Neural cell (in vitro differentiated cells): ENCODE data around the gene SF3B4. TPM values are rescaled to one million over a fixed set of nuclear protein-coding genes. Genes with fewer than 3 reads are reported as not detected.

Source experiments
- H2AFZ ChIP-seq: fragments of 200-600, 300-800 bp; sonication (generic), shearing (Covaris generic); 2 replicates; pipeline ENCODE4 v1.6.0; 2014; ENCODE audit warnings: low read depth, mild to moderate bottlenecking, antibody characterized with exemption, low read length, moderate library complexity
- H3F3A ChIP-seq: fragments of 200-600 bp; shearing (Covaris generic); 2 replicates; pipeline ENCODE4 v1.6.1; 2016; ENCODE audit warnings: mild to moderate bottlenecking, moderate library complexity, mixed read lengths, antibody characterized with exemption, low read length; ENCODE audit not compliant: insufficient read depth, poor library complexity, severe bottlenecking
- H3K27ac ChIP-seq: fragments of 200-600, 300-800 bp; sonication (generic), shearing (Covaris generic); 2 replicates; pipeline ENCODE4 v1.5.1; 2014; ENCODE audit warnings: mild to moderate bottlenecking, low read length, moderate library complexity
- H3K27me3 ChIP-seq: fragments of 300-800, 200-600 bp; sonication (generic), shearing (Covaris generic); 2 replicates; pipeline ENCODE4 v1.6.0; 2014; ENCODE audit warnings: mild to moderate bottlenecking, low read depth, low read length, moderate library complexity; ENCODE audit not compliant: insufficient read depth
- H3K36me3 ChIP-seq: fragments of 300-800, 200-600 bp; sonication (generic), shearing (Covaris generic); 2 replicates; pipeline ENCODE4 v1.5.1; 2014; ENCODE audit warnings: mild to moderate bottlenecking, antibody characterized with exemption, low read length, moderate library complexity; ENCODE audit not compliant: insufficient read depth
- H3K4me2 ChIP-seq: fragments of 300-800, 200-600 bp; sonication (generic), shearing (Covaris generic); 2 replicates; pipeline ENCODE4 v1.6.0; 2014; ENCODE audit warnings: mild to moderate bottlenecking, low read length
- H3K4me3 ChIP-seq: fragments of 300-800, 200-600 bp; sonication (generic), shearing (Covaris generic); 2 replicates; pipeline ENCODE4 v1.5.1; 2014; ENCODE audit warnings: mild to moderate bottlenecking, low read length, moderate library complexity
- H3K79me2 ChIP-seq: fragments of 200-600 bp; shearing (Covaris generic); replicated peaks from 2 replicates; pipeline ENCODE4 v1.6.0; 2014; ENCODE audit warnings: mild to moderate bottlenecking, low read length, moderate library complexity; ENCODE audit not compliant: insufficient read depth
- H3K9ac ChIP-seq: fragments of 300-800, 200-600 bp; sonication (generic), shearing (Covaris generic); 2 replicates; pipeline ENCODE4 v1.6.1; 2016; ENCODE audit warnings: mild to moderate bottlenecking, low read length, mixed read lengths
- H3K9me2 ChIP-seq: fragments of 200-600 bp; shearing (Covaris generic); 2 replicates; pipeline ENCODE4 v1.6.1; 2016; ENCODE audit warnings: mild to moderate bottlenecking, low read length, mixed read lengths; ENCODE audit not compliant: insufficient read depth
- H3K9me3 ChIP-seq: fragments of 200-600, 300-800 bp; sonication (generic), shearing (Covaris generic); 2 replicates; pipeline ENCODE4 v1.6.1; 2016; ENCODE audit warnings: mild to moderate bottlenecking, mixed run types, low read length, moderate library complexity, mixed read lengths
- H4K20me1 ChIP-seq: fragments of 200-600 bp; shearing (Covaris generic); 2 replicates; pipeline ENCODE4 v1.6.1; 2016; ENCODE audit warnings: mild to moderate bottlenecking, mixed run types; ENCODE audit not compliant: insufficient read depth
- EP300 ChIP-seq: fragments of 450-650 bp; conservative IDR thresholded peaks from 2 replicates; pipeline ENCODE4 v1.6.1; 2014; ENCODE audit warnings: antibody characterized with exemption, mild to moderate bottlenecking, moderate library complexity; ENCODE audit not compliant: poor library complexity, severe bottlenecking
- EZH2 ChIP-seq: fragments of 200-600, 300-800 bp; shearing (Covaris generic), sonication (generic); IDR thresholded peaks from 2 replicates; pipeline ENCODE4 v1.6.1; 2014; ENCODE audit warnings: antibody characterized with exemption, low read length, borderline replicate concordance, mild to moderate bottlenecking; ENCODE audit not compliant: insufficient read depth, poor library complexity, severe bottlenecking
- MXI1 ChIP-seq: fragments of 450-650 bp; conservative IDR thresholded peaks from 2 replicates; pipeline ENCODE4 v1.6.1; 2014; ENCODE audit warnings: antibody characterized with exemption, mild to moderate bottlenecking; ENCODE audit not compliant: poor library complexity, severe bottlenecking
- POLR2AphosphoS5 ChIP-seq: IDR thresholded peaks from 2 replicates; pipeline ENCODE4 v1.6.1; 2012
- RAD21 ChIP-seq: fragments of 450-650 bp; conservative IDR thresholded peaks from 2 replicates; pipeline ENCODE4 v1.6.1; 2014; ENCODE audit warnings: antibody characterized with exemption, mild to moderate bottlenecking, moderate library complexity
- SMC3 ChIP-seq: fragments of 450-650 bp; conservative IDR thresholded peaks from 2 replicates; pipeline ENCODE4 v1.6.1; 2014; ENCODE audit warnings: antibody characterized with exemption, mild to moderate bottlenecking, moderate library complexity; ENCODE audit not compliant: poor library complexity
- TAF1 ChIP-seq: IDR thresholded peaks from 2 replicates; pipeline ENCODE4 v1.6.1; 2012; ENCODE audit warnings: low read depth
- polyA plus RNA-seq: library from polyadenylated mRNA; depleted of rRNA; stranded (reverse); fragments of >200 nt; gene quantifications from 2 replicates; pipeline ENCODE4 v1.2.3, GENCODE V29; 2014
- TF ChIP-seq, protein P1 (sequence below): fragments of 450-650 bp; IDR thresholded peaks from 2 replicates; pipeline ENCODE4 v1.5.1; 2014; ENCODE audit warnings: antibody characterized with exemption, mild to moderate bottlenecking, moderate library complexity; ENCODE audit not compliant: poor library complexity, severe bottlenecking
- TF ChIP-seq, protein P2 (sequence below): IDR thresholded peaks from 2 replicates; pipeline ENCODE4 v1.6.1; 2012; ENCODE audit warnings: borderline replicate concordance

Gene SF3B4
- polyA plus RNA-seq, 1 donor from 2014 or later = 14.1 TPM

DNA sequence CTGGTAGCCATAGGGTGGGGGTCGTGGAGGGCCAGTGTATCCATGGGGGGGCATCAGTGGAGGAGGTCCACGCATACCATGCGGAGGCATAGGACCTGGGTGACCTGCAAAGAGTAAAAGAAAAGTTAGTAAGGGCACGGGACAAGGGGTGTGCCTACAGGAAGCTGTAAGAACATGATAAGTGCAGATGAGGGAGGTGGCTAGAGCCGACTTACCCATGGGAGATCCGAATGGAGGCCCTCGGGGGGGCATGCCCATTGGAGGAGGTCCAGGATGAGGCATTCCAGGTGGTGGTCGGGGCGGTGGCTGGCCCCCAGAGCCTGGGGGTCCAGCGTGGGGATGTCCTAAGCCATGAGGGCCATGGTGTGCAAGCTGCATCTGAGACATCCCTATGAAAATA is 4.0 kb downstream of the SF3B4 start:
- H3F3A ChIP-seq = no peaks in the 10 kb centered on the region
- no peak overlapping the region for H3K4me2 ChIP-seq
- H3K27me3 ChIP-seq = no peaks in the 10 kb centered on the region
- TF ChIP-seq, protein P1, sequence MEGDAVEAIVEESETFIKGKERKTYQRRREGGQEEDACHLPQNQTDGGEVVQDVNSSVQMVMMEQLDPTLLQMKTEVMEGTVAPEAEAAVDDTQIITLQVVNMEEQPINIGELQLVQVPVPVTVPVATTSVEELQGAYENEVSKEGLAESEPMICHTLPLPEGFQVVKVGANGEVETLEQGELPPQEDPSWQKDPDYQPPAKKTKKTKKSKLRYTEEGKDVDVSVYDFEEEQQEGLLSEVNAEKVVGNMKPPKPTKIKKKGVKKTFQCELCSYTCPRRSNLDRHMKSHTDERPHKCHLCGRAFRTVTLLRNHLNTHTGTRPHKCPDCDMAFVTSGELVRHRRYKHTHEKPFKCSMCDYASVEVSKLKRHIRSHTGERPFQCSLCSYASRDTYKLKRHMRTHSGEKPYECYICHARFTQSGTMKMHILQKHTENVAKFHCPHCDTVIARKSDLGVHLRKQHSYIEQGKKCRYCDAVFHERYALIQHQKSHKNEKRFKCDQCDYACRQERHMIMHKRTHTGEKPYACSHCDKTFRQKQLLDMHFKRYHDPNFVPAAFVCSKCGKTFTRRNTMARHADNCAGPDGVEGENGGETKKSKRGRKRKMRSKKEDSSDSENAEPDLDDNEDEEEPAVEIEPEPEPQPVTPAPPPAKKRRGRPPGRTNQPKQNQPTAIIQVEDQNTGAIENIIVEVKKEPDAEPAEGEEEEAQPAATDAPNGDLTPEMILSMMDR = no peak
- TF ChIP-seq RAD21 (no peak), TAF1 (no peak), SMC3 (no peak), EZH2 (no peak), POLR2AphosphoS5 (no peak), EP300 (no peak), MXI1 (no peak)
- TF ChIP-seq, protein P2, sequence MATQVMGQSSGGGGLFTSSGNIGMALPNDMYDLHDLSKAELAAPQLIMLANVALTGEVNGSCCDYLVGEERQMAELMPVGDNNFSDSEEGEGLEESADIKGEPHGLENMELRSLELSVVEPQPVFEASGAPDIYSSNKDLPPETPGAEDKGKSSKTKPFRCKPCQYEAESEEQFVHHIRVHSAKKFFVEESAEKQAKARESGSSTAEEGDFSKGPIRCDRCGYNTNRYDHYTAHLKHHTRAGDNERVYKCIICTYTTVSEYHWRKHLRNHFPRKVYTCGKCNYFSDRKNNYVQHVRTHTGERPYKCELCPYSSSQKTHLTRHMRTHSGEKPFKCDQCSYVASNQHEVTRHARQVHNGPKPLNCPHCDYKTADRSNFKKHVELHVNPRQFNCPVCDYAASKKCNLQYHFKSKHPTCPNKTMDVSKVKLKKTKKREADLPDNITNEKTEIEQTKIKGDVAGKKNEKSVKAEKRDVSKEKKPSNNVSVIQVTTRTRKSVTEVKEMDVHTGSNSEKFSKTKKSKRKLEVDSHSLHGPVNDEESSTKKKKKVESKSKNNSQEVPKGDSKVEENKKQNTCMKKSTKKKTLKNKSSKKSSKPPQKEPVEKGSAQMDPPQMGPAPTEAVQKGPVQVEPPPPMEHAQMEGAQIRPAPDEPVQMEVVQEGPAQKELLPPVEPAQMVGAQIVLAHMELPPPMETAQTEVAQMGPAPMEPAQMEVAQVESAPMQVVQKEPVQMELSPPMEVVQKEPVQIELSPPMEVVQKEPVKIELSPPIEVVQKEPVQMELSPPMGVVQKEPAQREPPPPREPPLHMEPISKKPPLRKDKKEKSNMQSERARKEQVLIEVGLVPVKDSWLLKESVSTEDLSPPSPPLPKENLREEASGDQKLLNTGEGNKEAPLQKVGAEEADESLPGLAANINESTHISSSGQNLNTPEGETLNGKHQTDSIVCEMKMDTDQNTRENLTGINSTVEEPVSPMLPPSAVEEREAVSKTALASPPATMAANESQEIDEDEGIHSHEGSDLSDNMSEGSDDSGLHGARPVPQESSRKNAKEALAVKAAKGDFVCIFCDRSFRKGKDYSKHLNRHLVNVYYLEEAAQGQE = no peak
- no peak overlapping the region for H3K27ac ChIP-seq
- no peak overlapping the region for H3K9ac ChIP-seq
- peaks cover 17% of the 10 kb centered on the region for H3K79me2 ChIP-seq
- no peaks in the 10 kb centered on the region for H4K20me1 ChIP-seq
- peaks cover 6% of the 10 kb centered on the region for H3K36me3 ChIP-seq
- H3K4me3 ChIP-seq = no peak overlapping the region
- no peaks in the 10 kb centered on the region for H3K9me2 ChIP-seq
- no peaks in the 10 kb centered on the region for H3K9me3 ChIP-seq
- no peak overlapping the region for H2AFZ ChIP-seq

DNA sequence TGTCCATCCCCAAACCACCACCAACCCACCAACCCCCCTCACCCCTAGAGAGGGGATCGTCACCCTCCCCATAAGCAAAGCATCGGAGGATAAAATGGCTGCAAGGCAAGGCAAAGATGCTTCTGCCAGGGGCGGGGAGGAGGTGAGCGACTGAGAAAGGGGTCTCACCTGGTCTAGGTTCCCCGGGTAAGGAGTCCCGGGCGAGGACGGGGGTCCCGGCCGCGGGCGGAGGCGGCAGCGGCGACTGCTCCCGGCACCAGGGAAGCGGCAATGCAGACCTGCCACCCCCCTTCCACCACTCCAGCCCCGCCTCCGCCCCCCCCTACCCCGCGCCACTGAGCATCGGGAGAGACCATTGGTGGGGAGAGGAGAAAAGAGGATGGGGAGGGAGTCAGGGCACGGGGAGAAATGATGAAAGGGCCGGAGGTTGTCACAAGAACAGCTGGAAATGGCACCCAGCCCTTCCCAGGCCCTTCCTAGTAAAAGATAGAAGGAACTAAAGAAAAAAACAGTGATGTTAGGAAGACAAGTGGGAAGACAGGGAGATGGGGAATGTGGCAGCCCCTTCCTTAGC is 9.9 kb downstream of the SF3B4 start, which contains the start of gene SV2A:
SV2A (minus strand) TSS at position 274 of the 574 bp plus-strand sequence. CDS start 4,004 bp downstream, outside the sequence.
- TF ChIP-seq TAF1 = peak; percentile 93
- TF ChIP-seq, protein P1 = no peak
- TF ChIP-seq EZH2 = no peak
- TF ChIP-seq RAD21 = no peak
- TF ChIP-seq EP300 = peak; percentile 17
- peak; percentile 61 for TF ChIP-seq MXI1
- peak; percentile 24 for TF ChIP-seq SMC3
- TF ChIP-seq, protein P2 = peak; percentile 89
- TF ChIP-seq POLR2AphosphoS5 = peak; percentile 90
- H3F3A ChIP-seq = no peaks in the 10 kb centered on the region
- no peaks in the 10 kb centered on the region for H3K9me3 ChIP-seq
- H3K79me2 ChIP-seq = peaks cover 42% of the 10 kb centered on the region
- H3K4me3 ChIP-seq = peak within 1 kb of the TSS; percentile 94
- H2AFZ ChIP-seq = peak within 1 kb of the TSS; percentile 45
- H3K9me2 ChIP-seq = no peaks in the 10 kb centered on the region
- H3K27ac ChIP-seq = peak within 1 kb of the TSS; percentile 83
- H4K20me1 ChIP-seq = no peaks in the 10 kb centered on the region
- no peaks in the 10 kb centered on the region for H3K27me3 ChIP-seq
- peak within 1 kb of the TSS; percentile 87 for H3K4me2 ChIP-seq
- peak within 1 kb of the TSS; percentile 98 for H3K9ac ChIP-seq
- H3K36me3 ChIP-seq = no peaks in the 10 kb centered on the region
